HG03060 (cell line): ENCODE results near the gene PIP4K2B.
"Not testable (repeated sequence)": the region's sequence is repeated elsewhere in the genome, so short reads cannot be mapped to it uniquely, and the experiment has no call there.

ENCODE experiments used
- ATAC-seq: cut with Tn5 transposase; IDR thresholded peaks from one replicate; pipeline ENCODE4 v1.9.1; 2021; ENCODE audit warnings: low read depth, moderate number of reproducible peaks; ENCODE audit not compliant: unreplicated experiment

The PIP4K2B gene

DNA sequence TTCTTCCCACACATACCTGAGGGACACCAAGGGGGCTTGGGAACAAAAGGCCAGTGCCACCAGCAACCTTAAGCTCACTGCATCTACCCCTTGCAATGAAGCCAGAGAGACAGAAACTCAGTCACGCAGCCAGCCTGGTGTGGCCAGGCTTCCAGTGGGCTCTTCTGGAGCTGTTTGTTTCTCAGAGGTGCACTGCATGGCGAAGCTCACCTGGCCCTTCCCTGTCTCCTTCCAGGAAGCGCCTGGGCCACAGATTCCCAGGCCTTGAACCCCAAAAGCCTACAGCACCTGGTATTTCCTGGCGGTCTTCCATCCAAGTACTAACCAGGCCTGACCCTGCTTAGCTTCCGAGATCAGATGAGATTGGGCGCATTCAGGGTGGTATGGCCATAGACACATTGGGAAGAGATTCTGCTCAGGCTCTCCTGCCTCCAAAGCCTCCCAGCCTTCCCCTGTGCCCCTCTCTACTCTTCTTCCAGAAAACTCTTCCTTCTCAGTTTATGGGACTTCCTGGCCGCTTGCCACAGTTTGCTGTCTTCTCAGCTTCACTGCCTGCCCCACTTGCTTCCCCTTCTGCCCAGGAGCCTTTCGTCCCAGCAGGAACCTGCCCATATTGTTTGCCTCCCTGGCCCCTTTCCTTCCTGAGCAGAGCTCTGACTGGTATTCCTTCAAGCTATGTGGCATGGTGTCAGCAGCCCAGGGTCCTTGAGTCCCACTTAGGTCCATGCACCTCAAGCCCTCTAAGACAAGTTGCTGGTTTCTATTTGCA lies 67.6 kb downstream of the PIP4K2B start:
- ATAC-seq: no peak

- ATAC-seq: no peak
Observed at GRCh38 chr17:38730526-38731379, 68.6 kb downstream of the PIP4K2B start.

DNA sequence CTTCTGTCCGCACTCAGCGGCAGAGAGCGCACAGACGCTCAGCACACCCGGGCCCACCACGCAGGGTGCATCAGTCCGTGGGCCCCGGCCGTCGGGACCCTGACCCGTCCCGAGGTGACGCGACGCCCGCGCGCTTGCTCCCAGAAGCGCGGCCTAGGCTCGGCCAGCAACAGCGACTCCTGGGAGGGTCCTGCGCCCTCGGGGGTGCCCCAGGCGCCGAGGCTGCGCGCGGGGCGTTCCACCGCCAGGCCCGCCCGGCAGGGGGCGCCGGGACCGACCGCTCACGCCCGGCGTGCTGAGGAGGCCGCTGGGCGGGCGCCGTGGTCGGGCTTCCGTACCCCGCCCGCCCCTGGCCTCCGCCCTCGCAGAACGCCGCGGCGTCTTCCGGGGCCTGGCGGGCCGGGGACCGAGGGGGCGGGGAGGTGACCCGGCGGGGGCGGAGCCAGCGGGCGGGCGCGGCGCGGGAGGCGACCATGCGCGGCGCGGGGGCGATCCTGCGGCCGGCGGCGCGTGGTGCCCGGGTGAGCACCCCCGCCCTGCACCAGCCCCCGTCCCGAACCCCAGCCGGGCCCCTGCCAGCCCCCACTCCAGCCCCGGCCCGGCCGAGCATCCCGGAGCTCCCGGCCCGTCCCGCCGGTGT lies 69.3 kb downstream of the PIP4K2B start, which contains the start of gene CISD3:
CISD3 (plus strand) TSS at position 456 of the 640 bp plus-strand sequence; CDS start at position 474, 18 bp downstream.
- no peak for ATAC-seq

GRCh38 chr17:38729368-38729885 lies 69.9 kb downstream of the PIP4K2B start:
- ATAC-seq: no peak

- no peak for ATAC-seq
Observed at GRCh38 chr17:38728290-38728831, 71.0 kb downstream of the PIP4K2B start.

DNA sequence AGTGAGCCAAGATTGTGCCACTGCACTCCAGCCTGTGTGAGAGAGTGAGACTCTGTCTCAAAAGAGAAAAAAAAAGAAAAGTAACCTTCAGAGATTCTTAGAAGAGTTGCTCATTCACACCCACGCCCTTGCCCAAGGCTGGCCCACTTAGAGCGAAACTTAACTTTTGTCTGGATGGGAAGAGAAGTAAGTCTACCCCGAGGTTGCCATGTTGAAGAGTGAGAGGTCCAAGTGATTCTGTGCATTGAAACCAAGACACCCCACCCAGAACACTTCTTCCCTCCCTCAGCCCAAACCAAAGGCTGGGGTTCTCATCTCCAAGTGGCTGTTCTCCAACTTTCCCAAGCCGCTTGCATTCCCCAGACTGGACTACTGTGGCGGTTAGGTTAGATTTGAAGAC lies 71.6 kb downstream of the PIP4K2B start:
- ATAC-seq: no peak

- ATAC-seq: not testable (repeated sequence)
Observed at GRCh38 chr17:38726145-38726544, 73.2 kb downstream of the PIP4K2B start.

DNA sequence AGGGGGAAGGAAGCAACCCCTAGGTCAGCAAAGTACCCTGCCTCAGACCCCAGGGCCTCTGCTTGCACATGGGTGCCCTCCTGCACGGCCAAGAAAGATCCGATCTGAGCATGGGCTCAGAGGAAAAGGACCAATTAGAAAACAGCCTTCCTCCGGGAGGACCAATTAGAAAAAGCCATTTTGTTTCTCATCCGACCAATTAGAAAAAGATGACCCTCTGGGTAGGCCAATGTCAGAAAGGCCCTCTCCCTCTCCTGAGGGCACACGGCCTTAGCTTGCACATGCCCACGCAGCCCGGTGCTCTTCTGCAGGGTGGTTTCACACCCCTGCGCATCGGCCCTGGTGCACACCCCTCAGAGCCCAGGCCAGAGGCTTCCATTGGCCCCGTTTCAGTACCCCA lies 74.3 kb downstream of the PIP4K2B start:
- ATAC-seq: no peak

DNA sequence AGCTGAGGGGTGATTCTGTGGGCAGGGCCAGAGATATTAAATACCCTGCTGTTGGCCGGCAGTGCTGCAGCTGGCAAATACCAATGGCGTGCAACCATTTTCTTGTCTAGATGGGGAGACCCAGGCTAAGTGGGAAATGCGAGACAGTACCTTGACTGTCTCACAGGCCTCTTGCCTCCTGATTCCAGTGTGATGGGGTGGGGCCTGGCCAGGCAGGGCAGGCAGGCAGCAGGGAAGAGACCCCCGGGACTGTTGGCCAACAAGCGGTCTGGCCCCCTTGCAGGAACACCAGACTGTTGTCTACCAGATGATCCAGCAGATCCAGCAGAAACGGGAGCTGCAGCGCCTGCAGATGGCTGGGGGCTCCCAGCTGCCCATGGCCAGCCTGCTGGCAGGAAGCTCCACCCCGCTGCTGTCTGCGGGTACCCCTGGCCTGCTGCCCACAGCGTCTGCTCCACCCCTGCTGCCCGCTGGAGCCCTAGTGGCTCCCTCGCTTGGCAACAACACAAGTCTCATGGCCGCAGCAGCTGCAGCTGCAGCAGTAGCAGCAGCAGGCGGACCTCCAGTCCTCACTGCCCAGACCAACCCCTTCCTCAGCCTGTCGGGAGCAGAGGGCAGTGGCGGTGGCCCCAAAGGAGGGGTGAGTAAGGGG lies 74.9 kb downstream of the PIP4K2B start:
- no peak for ATAC-seq

DNA sequence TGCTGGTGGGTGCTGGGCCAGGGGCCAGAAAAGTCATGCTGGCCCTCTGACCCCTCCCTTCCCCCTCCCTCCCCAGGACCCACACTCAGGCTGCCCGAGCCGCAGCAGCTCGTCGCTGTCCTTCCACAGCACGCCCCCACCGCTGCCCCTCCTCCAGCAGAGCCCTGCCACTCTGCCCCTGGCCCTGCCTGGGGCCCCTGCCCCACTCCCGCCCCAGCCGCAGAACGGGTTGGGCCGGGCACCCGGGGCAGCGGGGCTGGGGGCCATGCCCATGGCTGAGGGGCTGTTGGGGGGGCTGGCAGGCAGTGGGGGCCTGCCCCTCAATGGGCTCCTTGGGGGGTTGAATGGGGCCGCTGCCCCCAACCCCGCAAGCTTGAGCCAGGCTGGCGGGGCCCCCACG lies 77.6 kb downstream of the PIP4K2B start:
- no peak for ATAC-seq

DNA sequence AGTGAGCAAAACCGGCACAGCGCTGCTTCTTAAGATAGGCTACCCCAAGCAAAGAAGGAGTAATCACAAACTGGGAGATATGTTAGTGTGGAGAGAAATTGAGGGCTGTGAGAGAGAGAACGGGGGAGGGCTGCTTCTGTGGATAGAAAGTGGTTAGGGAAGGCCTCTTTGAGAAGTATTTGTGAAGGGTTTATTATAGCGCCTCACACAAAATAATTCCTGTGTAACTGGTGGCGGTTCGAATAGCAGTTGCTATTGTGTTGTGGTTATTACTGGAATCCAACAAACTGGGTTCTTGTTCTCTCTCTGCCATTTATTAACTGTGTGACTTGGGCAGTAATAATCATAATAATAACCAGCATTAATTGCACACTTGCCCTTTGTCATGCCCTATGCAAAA lies 78.4 kb downstream of the PIP4K2B start:
- ATAC-seq: no peak

GRCh38 chr17:38719943-38720641 lies 79.3 kb downstream of the PIP4K2B start:
- ATAC-seq: no peak

DNA sequence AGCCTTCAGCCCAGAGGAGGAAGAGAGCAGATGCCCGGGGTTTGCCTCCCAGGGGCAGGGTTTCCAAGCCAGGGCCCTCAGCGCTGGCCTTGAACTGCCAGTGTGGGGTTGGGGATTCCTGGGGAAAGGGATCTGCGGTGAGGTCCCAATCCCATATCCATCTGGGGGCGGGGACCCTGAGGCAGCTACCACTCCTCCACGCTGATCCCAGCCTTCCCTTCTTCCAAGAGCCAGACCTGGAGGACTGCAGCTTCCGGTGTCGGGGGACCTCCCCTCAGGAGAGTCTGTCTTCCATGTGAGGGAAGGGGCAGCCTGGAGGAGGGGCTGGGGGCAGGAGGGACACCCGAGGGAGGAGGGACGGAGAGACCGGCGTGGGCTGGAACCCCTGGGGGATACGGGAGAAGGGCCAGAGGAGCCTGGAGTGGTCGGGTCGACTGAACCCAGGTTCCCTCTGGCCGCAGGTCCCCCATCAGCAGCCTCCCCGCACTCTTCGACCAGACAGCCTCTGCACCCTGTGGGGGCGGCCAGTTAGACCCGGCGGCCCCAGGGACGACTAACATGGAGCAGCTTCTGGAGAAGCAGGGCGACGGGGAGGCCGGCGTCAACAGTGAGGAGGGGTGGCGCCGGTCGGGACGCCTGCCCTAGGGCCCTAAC lies 79.9 kb downstream of the PIP4K2B start:
- ATAC-seq: no peak

GRCh38 chr17:38717139-38717745 lies 82.1 kb downstream of the PIP4K2B start:
- ATAC-seq: no peak

DNA sequence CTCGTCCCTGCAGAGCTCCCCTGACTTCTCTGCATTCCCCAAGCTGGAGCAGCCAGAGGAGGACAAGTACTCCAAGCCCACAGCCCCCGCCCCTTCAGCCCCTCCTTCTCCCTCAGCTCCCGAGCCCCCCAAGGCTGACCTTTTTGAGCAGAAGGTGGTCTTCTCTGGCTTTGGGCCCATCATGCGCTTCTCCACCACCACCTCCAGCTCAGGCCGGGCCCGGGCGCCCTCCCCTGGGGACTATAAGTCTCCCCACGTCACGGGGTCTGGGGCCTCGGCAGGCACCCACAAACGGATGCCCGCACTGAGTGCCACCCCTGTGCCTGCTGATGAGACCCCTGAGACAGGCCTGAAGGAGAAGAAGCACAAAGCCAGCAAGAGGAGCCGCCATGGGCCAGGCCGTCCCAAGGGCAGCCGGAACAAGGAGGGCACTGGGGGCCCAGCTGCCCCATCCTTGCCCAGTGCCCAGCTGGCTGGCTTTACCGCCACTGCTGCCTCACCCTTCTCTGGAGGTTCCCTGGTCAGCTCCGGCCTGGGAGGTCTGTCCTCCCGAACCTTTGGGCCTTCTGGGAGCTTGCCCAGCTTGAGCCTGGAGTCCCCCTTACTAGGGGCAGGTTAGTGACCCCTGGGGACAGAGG lies 82.9 kb downstream of the PIP4K2B start:
- ATAC-seq: no peak
